DND-41 (cell line): ENCODE data around the gene MYCN.

Experiments used
- ATAC-seq: fragments of 200-7000 bp; cut with Tn5 transposase; 3 replicates; pipeline ENCODE4 v1.9.1; 2021; ENCODE audit warnings: low read depth; ENCODE audit not compliant: insufficient read depth
- DNase-seq: peaks from one replicate; pipeline ENCODE4 v3.0.0-alpha.2; 2020
- H2AFZ ChIP-seq: 2 replicates; pipeline ENCODE4 v1.6.0; 2012; ENCODE audit warnings: low read depth, low read length
- H3K27ac ChIP-seq: 2 replicates; pipeline ENCODE4 v1.5.1; 2012; ENCODE audit warnings: low read length, inconsistent platforms
- H3K27me3 ChIP-seq: fragments of 200-600 bp; sonication (generic); 2 replicates; pipeline ENCODE4 v1.6.0; 2012; ENCODE audit warnings: low read length, mild to moderate bottlenecking, inconsistent platforms; ENCODE audit not compliant: insufficient read depth, poor library complexity
- H3K36me3 ChIP-seq: 2 replicates; pipeline ENCODE4 v1.5.1; 2012; ENCODE audit warnings: low read length, inconsistent platforms; ENCODE audit not compliant: insufficient read depth
- H3K4me1 ChIP-seq: 2 replicates; pipeline ENCODE4 v1.5.1; 2012; ENCODE audit warnings: mild to moderate bottlenecking, low read length; ENCODE audit not compliant: insufficient read depth
- H3K4me2 ChIP-seq: 2 replicates; pipeline ENCODE4 v1.6.0; 2012; ENCODE audit warnings: mild to moderate bottlenecking, moderate library complexity, low read length, inconsistent platforms; ENCODE audit not compliant: insufficient read depth
- H3K4me3 ChIP-seq, 2 experiments: fragments of 200-600 bp in 1 of 2; shearing (Covaris generic) in 1 of 2; 2 replicates each; pipeline ENCODE4 v1.5.1; 2012 to 2016; ENCODE audit warnings: inconsistent platforms in 2 of 2, low read length in 2 of 2, mild to moderate bottlenecking in 2 of 2, low read depth in 1 of 2, moderate library complexity in 1 of 2
- H3K79me2 ChIP-seq: 2 replicates; pipeline ENCODE4 v1.6.0; 2012; ENCODE audit warnings: low read length, inconsistent platforms; ENCODE audit not compliant: insufficient read depth
- H3K9ac ChIP-seq: 2 replicates; pipeline ENCODE4 v1.6.0; 2012; ENCODE audit warnings: low read depth, mild to moderate bottlenecking, inconsistent platforms, low read length, moderate library complexity
- H3K9me3 ChIP-seq: 2 replicates; pipeline ENCODE4 v1.5.1; 2012; ENCODE audit warnings: low read length, moderate library complexity, mild to moderate bottlenecking, inconsistent platforms; ENCODE audit not compliant: insufficient read depth, severe bottlenecking
- H4K20me1 ChIP-seq: 2 replicates; pipeline ENCODE4 v1.6.0; 2012; ENCODE audit warnings: low read length; ENCODE audit not compliant: insufficient read depth
- EZH2 ChIP-seq: IDR thresholded peaks from 3 replicates; pipeline ENCODE4 v1.6.1; 2012; ENCODE audit warnings: borderline replicate concordance, low read depth, mild to moderate bottlenecking, moderate library complexity, low read length, inconsistent platforms; ENCODE audit not compliant: severe bottlenecking
- TF ChIP-seq, protein P1 (sequence below): IDR thresholded peaks from 2 replicates; pipeline ENCODE4 v1.5.1; 2012; ENCODE audit warnings: borderline replicate concordance, low read length, moderate library complexity, mild to moderate bottlenecking; ENCODE audit not compliant: poor library complexity, severe bottlenecking; ENCODE audit errors: extremely low read depth

MYCN gene

DNA sequence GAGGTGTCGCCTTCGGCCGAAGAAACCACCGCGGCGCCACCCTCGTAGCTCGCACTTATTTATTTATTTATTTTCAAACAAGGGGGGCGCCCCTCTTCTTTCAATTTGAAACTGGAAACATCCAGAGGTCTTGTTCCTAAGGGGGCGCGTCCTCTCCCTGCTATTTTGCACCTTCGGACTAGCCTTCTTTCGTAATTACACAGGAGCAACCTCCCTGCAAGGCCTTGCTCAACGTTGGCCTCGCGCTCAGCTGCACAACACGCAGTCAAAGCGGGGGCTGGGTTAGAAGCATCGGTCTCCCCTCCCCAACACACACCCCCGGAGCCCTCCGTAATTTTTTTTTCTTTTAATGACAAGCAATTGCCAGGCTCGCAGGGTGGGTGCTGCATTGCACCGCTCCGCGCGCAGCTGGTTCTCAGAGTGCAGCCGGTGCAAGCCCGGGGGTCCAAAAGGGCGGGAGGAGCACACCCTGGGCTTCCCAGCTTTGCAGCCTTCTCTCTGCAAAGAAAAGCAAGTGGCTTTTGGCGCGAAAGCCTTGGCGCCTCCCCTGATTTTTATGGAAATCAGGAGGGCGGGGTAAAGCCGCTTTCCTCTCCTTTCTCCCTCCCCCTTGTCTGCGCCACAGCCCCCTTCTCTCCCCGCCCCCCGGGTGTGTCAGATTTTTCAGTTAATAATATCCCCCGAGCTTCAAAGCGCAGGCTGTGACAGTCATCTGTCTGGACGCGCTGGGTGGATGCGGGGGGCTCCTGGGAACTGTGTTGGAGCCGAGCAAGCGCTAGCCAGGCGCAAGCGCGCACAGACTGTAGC, at the start of gene MYCN:
MYCN (plus strand) TSS at position 697 of the 807 bp plus-strand sequence. CDS start 1,515 bp downstream, outside the sequence.
- Histone ChIP-seq H2AFZ (no peak within 1 kb of the TSS), H4K20me1 (no peaks in the 10 kb centered on the region), H3K27me3 (no peaks in the 10 kb centered on the region), H3K9ac (no peak within 1 kb of the TSS), H3K79me2 (no peaks in the 10 kb centered on the region), H3K36me3 (no peaks in the 10 kb centered on the region), H3K4me1 (peaks cover 8% of the 10 kb centered on the region), H3K4me3 (no peak within 1 kb of the TSS), H3K9me3 (no peaks in the 10 kb centered on the region), H3K27ac (no peak within 1 kb of the TSS), H3K4me2 (no peak within 1 kb of the TSS)
- ATAC-seq (no peak), DNase-seq (no peak)
- TF ChIP-seq, protein P1, sequence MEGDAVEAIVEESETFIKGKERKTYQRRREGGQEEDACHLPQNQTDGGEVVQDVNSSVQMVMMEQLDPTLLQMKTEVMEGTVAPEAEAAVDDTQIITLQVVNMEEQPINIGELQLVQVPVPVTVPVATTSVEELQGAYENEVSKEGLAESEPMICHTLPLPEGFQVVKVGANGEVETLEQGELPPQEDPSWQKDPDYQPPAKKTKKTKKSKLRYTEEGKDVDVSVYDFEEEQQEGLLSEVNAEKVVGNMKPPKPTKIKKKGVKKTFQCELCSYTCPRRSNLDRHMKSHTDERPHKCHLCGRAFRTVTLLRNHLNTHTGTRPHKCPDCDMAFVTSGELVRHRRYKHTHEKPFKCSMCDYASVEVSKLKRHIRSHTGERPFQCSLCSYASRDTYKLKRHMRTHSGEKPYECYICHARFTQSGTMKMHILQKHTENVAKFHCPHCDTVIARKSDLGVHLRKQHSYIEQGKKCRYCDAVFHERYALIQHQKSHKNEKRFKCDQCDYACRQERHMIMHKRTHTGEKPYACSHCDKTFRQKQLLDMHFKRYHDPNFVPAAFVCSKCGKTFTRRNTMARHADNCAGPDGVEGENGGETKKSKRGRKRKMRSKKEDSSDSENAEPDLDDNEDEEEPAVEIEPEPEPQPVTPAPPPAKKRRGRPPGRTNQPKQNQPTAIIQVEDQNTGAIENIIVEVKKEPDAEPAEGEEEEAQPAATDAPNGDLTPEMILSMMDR: no peak

DNA sequence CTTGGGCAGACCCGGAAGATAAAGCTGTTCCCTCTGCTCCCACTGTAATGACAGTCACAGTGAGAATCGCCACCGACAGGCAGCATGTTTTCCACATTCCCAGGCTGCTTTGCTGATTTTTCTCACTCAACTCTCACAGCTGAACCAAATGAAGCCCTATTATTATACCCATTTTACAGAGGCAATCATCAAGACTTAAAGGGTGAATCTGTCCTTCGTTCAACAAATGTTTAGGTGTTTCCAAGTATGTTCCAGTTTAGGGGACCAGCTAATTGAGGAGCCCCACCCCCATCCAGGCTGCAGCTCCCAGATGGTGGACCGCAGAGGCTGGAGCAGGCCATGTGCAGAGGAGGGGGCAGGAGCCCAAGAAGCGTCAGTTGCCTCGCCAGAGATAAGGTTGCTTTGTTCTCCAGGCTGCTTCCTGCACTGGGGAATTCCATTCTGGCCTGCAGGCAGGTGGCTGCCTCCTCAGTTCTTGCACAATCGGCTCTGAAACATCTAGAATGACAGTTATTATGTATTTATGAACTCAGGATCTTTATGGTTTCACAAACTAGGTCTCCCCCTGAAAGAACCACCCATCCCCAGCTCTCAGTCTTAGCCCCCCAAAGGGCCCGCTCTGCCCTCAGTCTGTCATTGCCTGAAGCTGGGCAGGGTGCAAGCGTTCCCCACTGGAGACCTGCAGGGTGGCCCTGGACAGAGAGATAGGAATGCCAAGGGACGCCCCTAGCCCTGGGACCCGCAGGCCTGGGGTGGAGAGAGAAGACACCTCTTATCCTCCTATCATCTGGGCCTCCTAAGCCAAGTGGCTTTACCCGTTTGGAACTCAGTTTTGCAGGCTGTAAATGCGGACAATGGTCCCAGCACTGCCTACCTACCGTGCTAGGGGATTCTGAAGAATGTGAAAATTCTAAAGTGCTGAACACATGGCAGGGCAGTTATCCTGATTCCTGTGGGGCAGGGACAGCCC, 49.1 kb upstream of the MYCN start:
- TF ChIP-seq EZH2: no peak
- TF ChIP-seq, protein P1: no peak
- Histone ChIP-seq H3K27me3 (no peaks in the 10 kb centered on the region), H3K4me1 (no peaks in the 10 kb centered on the region), H3K36me3 (no peaks in the 10 kb centered on the region), H3K9ac (no peak overlapping the region), H2AFZ (no peak overlapping the region), H4K20me1 (no peaks in the 10 kb centered on the region), H3K4me3 (no peak overlapping the region), H3K79me2 (no peaks in the 10 kb centered on the region), H3K4me2 (no peak overlapping the region), H3K9me3 (no peaks in the 10 kb centered on the region), H3K27ac (no peak overlapping the region)
- ATAC-seq (no peak), DNase-seq (no peak)

GRCh38 chr2:15892151-15892880, 48.0 kb upstream of the MYCN start:
- H3K9me3 ChIP-seq: peaks cover 1% of the 10 kb centered on the region
- no peak overlapping the region for H3K4me2 ChIP-seq
- no peak overlapping the region for H3K27ac ChIP-seq
- no peaks in the 10 kb centered on the region for H3K36me3 ChIP-seq
- H4K20me1 ChIP-seq: no peaks in the 10 kb centered on the region
- no peak overlapping the region for H3K9ac ChIP-seq
- no peak for TF ChIP-seq EZH2
- TF ChIP-seq, protein P1: no peak
- no peaks in the 10 kb centered on the region for H3K27me3 ChIP-seq
- no peaks in the 10 kb centered on the region for H3K4me1 ChIP-seq
- H3K4me3 ChIP-seq: no peak overlapping the region
- H3K79me2 ChIP-seq: no peaks in the 10 kb centered on the region
- DNase-seq: no peak
- H2AFZ ChIP-seq: no peak overlapping the region
- ATAC-seq: no peak
